SIG-M5 treated with dmso at 0.1 percent for 504 hours (cell line): ENCODE measurements around the gene VPS13A.

Experiments
- DNase-seq: peaks from one replicate; lab custom pipeline; 2025; ENCODE audit not compliant: unreplicated experiment; lab: John Stamatoyannopoulos, UW

VPS13A gene

DNA sequence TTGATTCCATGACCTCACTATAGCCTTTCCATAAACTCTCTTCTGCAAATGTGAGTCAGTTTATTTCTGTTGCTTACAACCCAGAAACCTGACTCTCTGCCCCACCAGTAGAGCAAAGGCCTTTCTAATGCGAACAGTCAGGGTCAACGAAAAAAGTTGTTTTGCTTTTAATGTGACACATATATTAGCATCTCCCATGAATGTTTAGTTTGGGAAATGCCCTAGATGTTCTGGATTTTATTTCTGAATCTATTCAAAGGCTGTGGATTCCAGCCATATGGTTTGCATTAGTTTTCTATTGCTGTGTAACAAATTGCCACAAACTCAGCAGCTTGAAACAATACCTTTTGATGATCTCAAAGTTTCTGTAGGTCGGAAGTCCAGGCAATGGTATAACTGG lies 277.3 kb downstream of the VPS13A start:
- no peak for DNase-seq

DNA sequence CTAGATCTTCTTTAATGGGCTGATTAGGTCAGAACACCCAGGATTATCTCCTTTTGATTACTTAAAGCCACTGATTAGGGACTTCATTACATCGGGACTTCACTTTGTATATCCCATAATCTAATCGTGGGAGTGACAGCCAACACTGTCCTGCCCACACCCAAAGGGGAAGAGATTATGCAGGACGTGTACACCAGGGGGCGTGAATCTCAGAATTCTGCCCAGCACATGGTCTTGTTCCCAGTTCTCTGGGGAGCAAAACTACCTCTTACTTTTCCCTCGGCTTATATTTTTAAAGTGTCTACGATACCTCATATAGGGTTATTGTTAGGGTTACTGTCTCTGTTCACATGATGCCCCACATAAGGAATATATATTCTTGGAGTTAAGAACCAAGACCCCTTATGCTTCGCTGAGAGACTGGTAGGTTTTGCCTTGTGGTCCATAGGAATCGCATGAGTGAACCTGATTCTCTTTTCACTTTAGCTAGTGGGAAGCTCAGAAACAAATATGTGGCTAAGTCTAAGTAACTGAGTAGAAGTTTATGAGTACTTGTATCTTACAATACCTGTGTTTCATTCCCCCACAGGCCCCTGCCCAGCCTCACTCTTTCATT lies 278.1 kb downstream of the VPS13A start:
- DNase-seq = peak; percentile 54

DNA sequence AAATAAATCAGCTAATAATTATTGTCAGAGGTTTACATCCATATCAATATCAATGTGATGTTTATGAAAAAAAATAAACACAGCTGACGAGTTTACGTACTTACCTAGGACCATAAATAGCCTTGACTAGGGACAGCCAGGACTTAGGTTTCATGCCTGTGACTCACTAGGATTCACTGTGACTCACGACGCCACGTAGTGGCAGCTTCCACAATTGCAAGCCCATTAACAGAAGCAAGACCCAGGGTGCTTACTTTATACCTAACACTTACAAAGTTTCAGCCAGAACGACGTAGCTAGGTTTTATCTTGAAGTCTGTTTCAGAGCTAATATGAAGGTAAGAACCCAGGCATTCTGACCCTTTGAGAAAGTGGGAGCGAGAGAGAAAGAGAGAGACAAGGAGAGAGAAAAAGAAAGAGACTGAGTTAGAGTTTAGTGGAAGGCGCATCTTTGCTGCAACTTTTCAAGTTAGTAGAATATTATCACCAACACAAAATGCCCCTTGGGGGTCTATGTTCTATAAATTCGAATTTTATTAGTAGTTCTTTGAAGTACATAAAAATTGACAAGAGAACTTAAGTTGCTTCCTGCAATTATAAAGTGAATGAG lies 279.6 kb downstream of the VPS13A start:
- DNase-seq = peak; percentile 73

DNA sequence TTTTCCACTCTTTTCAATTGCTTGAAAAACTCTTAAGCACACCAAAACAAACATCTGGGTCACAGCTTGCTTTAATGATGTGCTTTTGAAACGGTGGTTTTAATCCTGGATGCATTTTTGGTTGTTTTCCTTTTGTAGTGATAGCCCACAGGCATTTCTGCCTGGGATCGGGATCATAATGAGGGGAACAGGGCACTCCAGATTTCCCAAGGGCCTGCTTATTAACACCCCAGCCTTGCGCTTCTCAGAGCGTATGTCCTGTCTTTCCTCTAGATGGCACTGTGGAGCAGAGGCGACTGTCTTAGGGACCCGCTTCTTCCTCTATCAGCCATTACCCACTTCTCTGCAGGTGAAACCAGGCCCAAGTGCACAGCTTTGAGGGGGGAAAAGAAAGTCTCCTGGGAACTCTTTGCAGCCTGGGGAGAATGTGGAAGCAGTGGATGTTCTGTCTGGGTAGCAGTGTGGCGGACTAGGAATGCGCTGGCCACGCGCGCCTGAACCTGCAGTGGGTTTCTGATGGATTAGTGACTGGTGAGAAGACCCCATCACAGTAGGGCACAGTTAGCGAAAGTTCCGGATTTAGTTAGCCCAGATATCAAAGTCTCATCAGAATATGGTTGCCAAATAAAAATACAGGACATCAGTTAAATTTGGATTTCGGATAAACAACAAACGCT lies 280.7 kb downstream of the VPS13A start:
- peak; percentile 72 for DNase-seq

DNA sequence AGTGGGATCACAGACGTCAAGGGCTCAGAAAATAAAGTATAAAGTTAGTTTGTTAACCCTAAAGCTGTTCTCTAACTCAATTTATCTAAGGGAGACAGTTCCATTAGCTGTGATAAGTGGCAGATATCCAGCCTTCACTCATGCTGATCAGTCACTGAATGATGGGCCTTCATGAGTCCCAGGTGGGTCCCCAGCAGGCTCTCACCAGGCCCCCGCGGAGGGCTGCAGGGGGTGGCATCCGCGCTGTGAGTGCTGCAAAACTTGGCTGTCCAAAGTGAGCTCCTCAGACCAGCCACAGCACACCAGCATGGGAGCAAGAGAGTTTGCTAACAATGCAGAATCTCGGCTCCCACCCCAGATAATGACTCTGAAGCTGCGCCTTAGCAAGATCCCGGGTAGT lies 283.6 kb downstream of the VPS13A start:
- no peak for DNase-seq

DNA sequence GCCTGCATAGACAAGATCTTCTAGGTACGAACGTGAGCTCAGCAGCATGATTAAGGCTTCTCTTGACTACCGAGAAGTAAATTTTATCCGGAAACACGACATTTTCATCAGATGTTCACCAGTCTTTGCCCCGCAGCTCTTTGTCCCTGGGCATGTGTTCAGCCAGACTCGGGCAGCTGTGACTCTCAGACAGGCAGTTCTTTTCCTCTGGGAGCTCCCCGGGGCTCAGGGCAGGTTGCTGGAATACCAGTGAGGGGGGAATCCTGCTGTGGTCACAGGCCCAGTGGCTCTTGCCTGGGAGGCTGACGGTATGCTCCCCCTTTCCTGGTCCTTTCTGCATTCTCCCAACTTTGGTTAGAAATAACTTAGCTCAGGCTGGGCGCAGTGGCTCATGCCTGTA lies 284.7 kb downstream of the VPS13A start:
- no peak for DNase-seq

DNA sequence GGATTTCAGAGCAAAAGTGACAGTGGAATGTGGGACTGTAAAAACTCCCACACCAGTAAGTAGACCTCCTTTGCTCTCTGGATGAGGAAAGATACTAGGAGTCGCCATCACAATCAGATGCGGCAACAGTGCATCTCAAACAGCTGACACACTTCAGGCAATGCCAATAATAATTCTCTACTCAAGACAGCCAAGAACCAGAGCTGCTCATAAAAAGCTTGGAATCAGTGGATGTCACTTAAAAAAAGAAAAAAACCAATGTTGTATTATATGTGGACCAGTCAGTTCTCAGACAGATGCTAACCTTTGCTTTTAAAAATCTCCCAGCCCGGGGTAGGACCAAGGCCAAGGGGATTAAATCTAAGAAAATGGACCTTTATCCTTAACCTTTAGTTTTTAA lies 285.8 kb downstream of the VPS13A start:
- no peak for DNase-seq

DNA sequence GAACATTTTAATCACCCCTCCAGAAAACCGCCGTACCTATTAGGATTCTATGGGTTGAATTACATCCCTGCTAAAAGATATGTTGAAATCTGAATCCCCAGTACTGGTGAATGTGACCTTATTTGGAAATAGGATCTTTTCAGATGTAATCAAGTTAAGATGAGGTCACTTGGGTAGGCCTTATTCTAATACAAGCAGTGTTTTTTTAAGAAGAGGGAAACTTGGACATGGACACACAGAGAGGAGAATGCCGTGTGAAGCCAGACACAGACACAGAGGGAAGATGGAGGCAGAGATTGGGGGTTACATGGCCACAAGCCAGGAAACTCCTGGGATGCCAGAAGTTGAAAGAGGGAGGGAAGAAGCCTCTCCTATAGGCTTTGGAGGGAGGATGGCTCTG lies 287.3 kb downstream of the VPS13A start:
- no peak for DNase-seq

DNA sequence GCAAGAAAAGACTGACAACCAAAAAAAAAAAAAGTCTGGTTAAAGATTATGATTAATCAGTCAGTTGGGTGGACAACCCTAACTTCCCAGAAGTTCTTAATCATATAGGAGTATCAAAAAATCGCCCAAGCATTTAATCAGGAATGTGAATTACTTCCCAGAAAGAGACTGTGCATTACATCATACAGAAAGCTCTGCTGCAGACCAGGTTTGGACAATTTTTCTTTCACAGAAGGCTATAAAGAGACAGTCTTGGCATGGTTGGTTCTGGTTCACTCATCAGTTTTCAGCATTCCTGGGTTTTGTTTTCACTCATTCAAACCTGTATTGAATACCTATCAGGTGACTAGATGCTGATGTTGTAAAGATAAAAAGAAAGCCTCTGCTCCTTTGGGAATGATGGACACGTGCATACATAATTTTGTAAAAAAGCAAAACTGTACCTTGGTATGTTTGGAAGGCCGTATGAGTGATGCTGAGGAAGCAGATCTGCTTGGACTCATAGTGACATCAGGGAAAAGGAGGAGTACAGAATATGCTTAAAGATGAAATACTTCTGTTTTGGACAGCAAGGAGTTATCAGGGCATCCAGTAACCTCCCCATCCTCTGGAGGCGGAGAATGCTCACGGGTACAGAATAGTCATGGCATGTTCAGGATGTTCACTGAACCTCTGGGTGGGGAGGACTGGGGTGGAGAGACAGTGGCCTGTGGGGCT lies 292.3 kb downstream of the VPS13A start:
- DNase-seq = no peak
